ENCODE results near the gene GATC.

Gene GATC

GRCh38 chr12:120498870-120499515, 52.7 kb downstream of the GATC start:
- no peak for DNase-seq (ENCODE audit: low read depth)

- no peak for DNase-seq (ENCODE audit: low read depth)
These were observed 54.3 kb downstream of the GATC start for GRCh38 chr12:120500581-120500980.

GRCh38 chr12:120504587-120504986, 58.3 kb downstream of the GATC start:
- no peak for DNase-seq (ENCODE audit: low read depth)

- no peak for DNase-seq (ENCODE audit: low read depth)
These were observed 62.3 kb downstream of the GATC start for GRCh38 chr12:120508537-120508936.

Data from HS-27A (cell line).